OCI-LY7 (cell line): ENCODE data around the gene KIF13A.

Source experiments
- CTCF ChIP-seq: fragments of 200-600 bp; sonication (generic); conservative IDR thresholded peaks from 2 replicates; pipeline ENCODE4 v1.5.1; 2014; ENCODE audit warnings: mild to moderate bottlenecking, antibody characterized with exemption, low read length, moderate library complexity, mixed read lengths
- EZH2phosphoT487 ChIP-seq: fragments of 200-600 bp; sonication (generic); IDR thresholded peaks from 2 replicates; pipeline ENCODE4 v1.6.1; 2018; ENCODE audit warnings: low read depth, borderline replicate concordance, mild to moderate bottlenecking, mixed run types, antibody characterized with exemption, low read length, moderate library complexity, mixed read lengths

GRCh38 chr6:17886891-17887290 lies 100.5 kb downstream of the KIF13A start:
- TF ChIP-seq CTCF (no peak), EZH2phosphoT487 (no peak)
